ENCODE results near the gene FREY1. TPM values are rescaled to one million over a fixed set of nuclear protein-coding genes. Genes with fewer than 3 reads are reported as not detected.

The FREY1 gene
- total RNA-seq, 1 donor from 2014 or later, result 0.53 TPM

GRCh38 chr11:45899448-45900174 lies 7.5 kb downstream of the FREY1 start:
- peaks cover 27% of the 10 kb centered on the region for H3K27me3 ChIP-seq (ENCODE audit: low read depth)
- DNase-seq (peak; percentile 85), ATAC-seq (peak; percentile 81 to 88)
- no peaks in the 10 kb centered on the region for H3K36me3 ChIP-seq
- H3K4me3 ChIP-seq, result peak overlapping the region; percentile 59
- H3K4me1 ChIP-seq, result peaks cover 17% of the 10 kb centered on the region
- H3K27ac ChIP-seq, result peak overlapping the region; percentile 41
- no peaks in the 10 kb centered on the region for H3K9me3 ChIP-seq
- no peak for TF ChIP-seq CTCF (IDR thresholded peaks at IDR 0.05)
- intact Hi-C loops (cut with DNase I), result no loop called here

GRCh38 chr11:45899086-45899447 lies 8.0 kb downstream of the FREY1 start:
- DNase-seq (no peak), ATAC-seq (no peak)
- H3K9me3 ChIP-seq, result no peaks in the 10 kb centered on the region
- H3K4me1 ChIP-seq, result peaks cover 17% of the 10 kb centered on the region
- TF ChIP-seq CTCF (IDR thresholded peaks at IDR 0.05), result no peak
- peaks cover 27% of the 10 kb centered on the region for H3K27me3 ChIP-seq (ENCODE audit: low read depth)
- H3K4me3 ChIP-seq, result peak overlapping the region; percentile 59
- intact Hi-C loops (cut with DNase I), result no loop called here
- no peak overlapping the region for H3K27ac ChIP-seq
- H3K36me3 ChIP-seq, result no peaks in the 10 kb centered on the region

DNA sequence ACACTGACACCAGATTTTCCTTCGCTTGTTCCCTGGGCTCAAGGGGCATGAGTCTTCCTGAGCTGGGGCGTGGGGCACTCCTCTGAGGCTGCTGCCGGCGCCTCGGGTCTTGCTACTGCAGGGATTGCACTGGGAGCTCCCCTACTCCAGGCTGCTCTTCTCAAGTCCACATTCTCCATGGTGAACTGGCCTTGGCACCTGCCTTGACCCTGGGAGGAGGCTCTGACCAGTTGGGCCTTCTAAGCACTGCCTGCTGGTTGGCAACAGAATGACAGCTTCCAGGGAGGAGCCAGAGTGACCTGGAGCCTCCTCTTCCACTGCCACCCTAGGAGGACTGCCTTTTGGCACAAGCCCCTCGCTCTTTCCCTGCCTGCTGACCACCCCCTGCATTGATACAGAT lies 9.5 kb downstream of the FREY1 start:
- intact Hi-C loops (cut with DNase I), result no loop called here
- ATAC-seq (no peak), DNase-seq (no peak)
- TF ChIP-seq CTCF (IDR thresholded peaks at IDR 0.05), result no peak
- peaks cover 17% of the 10 kb centered on the region for H3K4me1 ChIP-seq
- H3K36me3 ChIP-seq, result no peaks in the 10 kb centered on the region
- no peak overlapping the region for H3K27ac ChIP-seq
- no peak overlapping the region for H3K4me3 ChIP-seq
- H3K27me3 ChIP-seq (ENCODE audit: low read depth), result peaks cover 27% of the 10 kb centered on the region
- H3K9me3 ChIP-seq, result no peaks in the 10 kb centered on the region

DNA sequence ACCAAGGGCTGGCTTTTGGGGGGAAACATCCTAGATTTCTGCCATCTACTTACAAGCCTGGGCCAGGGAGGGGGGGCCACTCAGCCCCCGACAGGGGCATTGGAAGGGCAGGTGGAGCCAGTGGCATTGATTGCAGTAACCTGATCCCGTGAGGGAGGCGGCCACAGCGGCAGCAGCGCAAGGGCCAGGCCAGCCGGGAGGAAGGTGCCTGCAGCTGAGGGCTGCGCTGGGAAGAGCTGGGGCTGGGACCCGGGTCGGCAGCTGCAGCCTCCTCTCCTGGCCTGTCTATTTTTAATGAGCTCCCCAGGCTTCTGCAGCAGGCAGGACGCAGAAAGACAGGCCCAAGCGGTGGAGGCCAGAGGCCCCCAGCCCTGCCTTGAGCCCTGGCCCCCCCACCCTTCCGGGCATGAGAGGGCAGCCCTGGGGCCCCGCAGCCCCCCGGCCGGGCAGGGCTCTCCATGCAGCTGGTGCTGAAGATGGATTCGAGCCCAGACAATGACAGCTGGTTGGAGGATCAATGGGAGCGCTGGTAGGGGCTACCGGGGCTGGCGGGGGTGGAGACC lies 10.6 kb downstream of the FREY1 start:
- peaks cover 17% of the 10 kb centered on the region for H3K4me1 ChIP-seq
- H3K9me3 ChIP-seq, result no peaks in the 10 kb centered on the region
- DNase-seq (no peak), ATAC-seq (no peak)
- peaks cover 27% of the 10 kb centered on the region for H3K27me3 ChIP-seq (ENCODE audit: low read depth)
- no peak overlapping the region for H3K27ac ChIP-seq
- intact Hi-C loops (cut with DNase I), result no loop called here
- H3K4me3 ChIP-seq, result no peak overlapping the region
- TF ChIP-seq CTCF (IDR thresholded peaks at IDR 0.05), result no peak
- H3K36me3 ChIP-seq, result no peaks in the 10 kb centered on the region

DNA sequence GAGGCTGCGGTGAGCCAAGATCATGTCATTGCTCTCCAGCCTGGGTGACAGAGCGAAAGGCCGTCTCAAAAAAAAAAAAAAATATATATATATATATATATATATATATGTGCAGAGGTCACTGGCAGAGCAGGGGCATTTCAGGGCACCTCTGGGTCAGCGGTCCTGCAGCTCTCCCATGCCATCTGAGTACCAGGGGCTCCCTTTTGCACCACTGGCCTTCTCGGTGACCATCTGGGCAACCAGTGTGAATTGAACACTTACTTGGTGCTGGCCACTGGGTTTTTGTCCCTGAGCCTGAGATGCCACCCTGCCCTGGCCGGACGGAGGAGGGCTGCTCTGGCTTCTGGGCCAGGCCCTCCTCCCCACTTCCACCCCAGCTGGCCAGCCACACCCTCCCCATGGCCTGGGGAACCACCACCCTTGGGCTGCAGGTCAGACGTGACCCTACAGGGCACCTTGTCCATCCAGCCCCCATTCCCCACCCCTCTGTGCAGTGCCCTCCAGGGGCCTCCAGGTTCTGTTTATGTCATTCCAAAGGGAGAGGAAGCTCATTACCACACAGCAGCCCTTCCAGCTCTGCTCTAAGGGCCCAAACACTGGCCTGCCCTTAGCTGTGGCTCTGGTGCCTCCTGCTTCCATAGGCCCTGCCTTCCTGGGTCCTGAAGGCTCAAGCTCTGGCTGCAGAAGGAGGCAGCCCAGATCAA lies 11.4 kb downstream of the FREY1 start:
- H3K9me3 ChIP-seq, result no peaks in the 10 kb centered on the region
- H3K27me3 ChIP-seq (ENCODE audit: low read depth), result peaks cover 23% of the 10 kb centered on the region
- H3K36me3 ChIP-seq, result no peaks in the 10 kb centered on the region
- peaks cover 13% of the 10 kb centered on the region for H3K4me1 ChIP-seq
- H3K27ac ChIP-seq, result no peak overlapping the region
- intact Hi-C loops (cut with DNase I), result no loop called here
- TF ChIP-seq CTCF (IDR thresholded peaks at IDR 0.05), result no peak
- DNase-seq, result no peak
- ATAC-seq, result no peak
- H3K4me3 ChIP-seq, result no peak overlapping the region

Measured in lower lobe of right lung (tissue), 2 donors.